PC-3 (cell line): ENCODE results near the gene CA11. TPM values are rescaled to one million over a fixed set of nuclear protein-coding genes. Genes with fewer than 3 reads are reported as not detected.

Experiments
- ATAC-seq: fragments of 200-7000 bp; cut with Tn5 transposase; 2 replicates; pipeline ENCODE4 v1.9.1; 2020; ENCODE audit warnings: mild to moderate bottlenecking, moderate library complexity
- BruUV-seq: library from RNA; stranded (reverse); fragments of 400-500 nt; replicated peaks from 2 replicates; lab custom pipeline; 2021; lab: Mats Ljungman, UMichigan
- CTCF ChIA-PET: fragments of 300-600 bp; sonication (Branson Sonifier 250); formaldehyde crosslinking; loops from one replicate; lab custom pipeline; 2022; ENCODE audit warnings: antibody characterized with exemption; lab: Charles Lee
- POLR2A ChIA-PET: fragments of 300-600 bp; sonication (Branson Sonifier 250); formaldehyde crosslinking; loops from one replicate; lab custom pipeline; 2022; ENCODE audit warnings: antibody characterized with exemption; ENCODE audit not compliant: unreplicated experiment; lab: Charles Lee
- DNase-seq: peaks from one replicate; pipeline ENCODE4 v3.0.0-alpha.2; 2015
- H2AFZ ChIP-seq: fragments of 300-600 bp; sonication (generic); 2 replicates; pipeline ENCODE4 v1.6.0; 2016; ENCODE audit warnings: antibody characterized with exemption, low read length
- H3F3A ChIP-seq: fragments of 300-600 bp; sonication (generic); one replicate; pipeline ENCODE4 v1.6.0; 2017; ENCODE audit warnings: antibody characterized with exemption, low read length, control low read depth, mild to moderate bottlenecking; ENCODE audit not compliant: unreplicated experiment
- H3K27ac ChIP-seq: fragments of 300-600 bp; sonication (generic); 2 replicates; pipeline ENCODE4 v1.5.1; 2016; ENCODE audit warnings: mild to moderate bottlenecking, low read length
- H3K27me3 ChIP-seq: fragments of 300-600 bp; sonication (generic); 2 replicates; pipeline ENCODE4 v1.6.1; 2016; ENCODE audit warnings: low read length, mixed read lengths
- H3K36me3 ChIP-seq: fragments of 300-600 bp; sonication (generic); 2 replicates; pipeline ENCODE4 v1.6.1; 2016; ENCODE audit warnings: low read depth, mixed run types, low read length, mixed read lengths
- H3K4me1 ChIP-seq: fragments of 300-600 bp; sonication (generic); 2 replicates; pipeline ENCODE4 v1.5.1; 2016; ENCODE audit warnings: low read length; ENCODE audit not compliant: insufficient read depth
- H3K4me2 ChIP-seq: fragments of 300-600 bp; sonication (generic); 2 replicates; pipeline ENCODE4 v1.6.0; 2016; ENCODE audit warnings: low read length
- H3K4me3 ChIP-seq: fragments of 300-600 bp; sonication (generic); 2 replicates; pipeline ENCODE4 v1.5.1; 2016; ENCODE audit warnings: mild to moderate bottlenecking, low read length, mixed read lengths
- H3K79me2 ChIP-seq: fragments of 300-600 bp; sonication (generic); 2 replicates; pipeline ENCODE4 v1.6.1; 2017; ENCODE audit warnings: low read length, mixed read lengths
- H3K9ac ChIP-seq: fragments of 300-600 bp; sonication (generic); 2 replicates; pipeline ENCODE4 v1.6.0; 2016; ENCODE audit warnings: mild to moderate bottlenecking, low read length
- H3K9me2 ChIP-seq: fragments of 300-600 bp; sonication (generic); replicated peaks from 2 replicates; pipeline ENCODE4 v1.6.1; 2016; ENCODE audit warnings: mixed run types, low read length, mixed read lengths
- H3K9me3 ChIP-seq: fragments of 300-600 bp; sonication (generic); 2 replicates; pipeline ENCODE4 v1.6.1; 2016; ENCODE audit warnings: low read length, mixed read lengths
- H4K20me1 ChIP-seq: fragments of 300-600 bp; sonication (generic); 2 replicates; pipeline ENCODE4 v1.6.1; 2016; ENCODE audit warnings: low read length, mixed read lengths
- EZH2 ChIP-seq: fragments of 300-600 bp; sonication (generic); IDR thresholded peaks from one replicate; pipeline ENCODE4 v1.6.1; 2017; ENCODE audit warnings: antibody characterized with exemption, mild to moderate bottlenecking, low read length; ENCODE audit not compliant: unreplicated experiment
- EZH2phosphoT487 ChIP-seq: fragments of 300-600 bp; sonication (generic); IDR thresholded peaks from 2 replicates; pipeline ENCODE4 v1.6.1; 2018; ENCODE audit warnings: mild to moderate bottlenecking, antibody characterized with exemption, low read length, borderline replicate concordance
- intact Hi-C: fragments of 100-400 bp; cut with micrococcal nuclease; formaldehyde crosslinking; loops from 2 replicates; pipeline ENCODE4 v1.9.0; 2023
- total RNA-seq: library from RNA; depleted of rRNA; stranded (reverse); fragments of >200 nt; gene quantifications from 2 replicates; pipeline ENCODE4 v1.2.3, GENCODE V29; 2014
- TF ChIP-seq, protein P1 (sequence below): fragments of 300-600 bp; sonication (generic); conservative IDR thresholded peaks from 2 replicates; pipeline ENCODE4 v1.5.1; 2017; ENCODE audit warnings: antibody characterized with exemption, low read depth, mild to moderate bottlenecking, low read length

Gene CA11
- total RNA-seq, 1 experiment from 2014 or later = 4.1 TPM

- no peak for DNase-seq
- intact Hi-C loops = no loop called here
- Histone ChIP-seq H3K27me3 (no peaks in the 10 kb centered on the region), H3K79me2 (no peaks in the 10 kb centered on the region), H3K9ac (no peak overlapping the region), H3K4me1 (no peaks in the 10 kb centered on the region), H3K36me3 (no peaks in the 10 kb centered on the region), H3K9me2 (no peaks in the 10 kb centered on the region), H2AFZ (no peak overlapping the region), H3F3A (no peaks in the 10 kb centered on the region), H3K9me3 (no peaks in the 10 kb centered on the region), H4K20me1 (no peaks in the 10 kb centered on the region), H3K4me3 (no peak overlapping the region), H3K27ac (no peak overlapping the region), H3K4me2 (no peak overlapping the region)
- TF ChIP-seq, protein P1, sequence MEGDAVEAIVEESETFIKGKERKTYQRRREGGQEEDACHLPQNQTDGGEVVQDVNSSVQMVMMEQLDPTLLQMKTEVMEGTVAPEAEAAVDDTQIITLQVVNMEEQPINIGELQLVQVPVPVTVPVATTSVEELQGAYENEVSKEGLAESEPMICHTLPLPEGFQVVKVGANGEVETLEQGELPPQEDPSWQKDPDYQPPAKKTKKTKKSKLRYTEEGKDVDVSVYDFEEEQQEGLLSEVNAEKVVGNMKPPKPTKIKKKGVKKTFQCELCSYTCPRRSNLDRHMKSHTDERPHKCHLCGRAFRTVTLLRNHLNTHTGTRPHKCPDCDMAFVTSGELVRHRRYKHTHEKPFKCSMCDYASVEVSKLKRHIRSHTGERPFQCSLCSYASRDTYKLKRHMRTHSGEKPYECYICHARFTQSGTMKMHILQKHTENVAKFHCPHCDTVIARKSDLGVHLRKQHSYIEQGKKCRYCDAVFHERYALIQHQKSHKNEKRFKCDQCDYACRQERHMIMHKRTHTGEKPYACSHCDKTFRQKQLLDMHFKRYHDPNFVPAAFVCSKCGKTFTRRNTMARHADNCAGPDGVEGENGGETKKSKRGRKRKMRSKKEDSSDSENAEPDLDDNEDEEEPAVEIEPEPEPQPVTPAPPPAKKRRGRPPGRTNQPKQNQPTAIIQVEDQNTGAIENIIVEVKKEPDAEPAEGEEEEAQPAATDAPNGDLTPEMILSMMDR = no peak
- no peak for TF ChIP-seq EZH2
- TF ChIP-seq EZH2phosphoT487 = no peak
- CTCF ChIA-PET = interaction anchor here (0.8 kb wide), 1 partner anchor 25 kb away, joined by 3 read pairs; no protein-coding TSS in a partner anchor
- no TSS peak for BruUV-seq
- POLR2A ChIA-PET = no interaction called here
- no peak for ATAC-seq
These were observed 28.3 kb upstream of the CA11 start for GRCh38 chr19:48674216-48674809.

DNA sequence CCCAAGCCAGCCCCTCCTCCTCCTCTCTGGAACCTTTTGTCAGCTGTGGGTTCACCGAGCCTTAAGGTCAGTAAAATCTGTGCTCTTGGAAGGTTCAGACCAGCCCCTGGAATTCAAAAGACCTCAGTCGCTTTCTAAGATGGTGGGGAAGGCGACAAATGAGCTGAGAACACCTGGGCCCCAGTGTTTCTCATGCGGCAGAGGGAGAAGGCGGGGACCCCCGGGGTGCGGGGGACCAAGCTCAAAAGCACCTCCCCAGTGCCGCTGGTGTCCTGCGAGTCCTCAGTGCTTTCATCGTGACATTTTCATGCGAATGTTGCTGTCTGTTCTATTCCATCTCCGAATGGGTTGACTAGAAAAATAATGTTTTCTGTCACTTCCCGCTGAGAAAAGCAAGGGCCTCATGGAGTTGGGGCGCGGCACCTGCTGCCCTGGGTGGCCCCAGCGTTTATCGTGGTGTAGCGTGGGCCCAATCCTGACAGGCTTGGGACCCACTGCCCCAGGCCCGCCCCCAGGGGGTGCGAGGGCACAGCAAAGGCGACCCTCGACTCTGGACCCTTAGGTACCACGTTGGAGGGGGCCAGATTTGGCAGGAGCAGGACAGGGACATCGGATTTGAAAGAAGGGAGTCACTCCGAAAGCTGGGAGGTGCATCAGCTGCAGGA is 27.6 kb upstream of the CA11 start:
- ChIA-PET POLR2A (no interaction called here), CTCF (interaction anchor here (0.8 kb wide), 1 partner anchor 26 kb away, joined by 3 read pairs; no protein-coding TSS in a partner anchor)
- Histone ChIP-seq H2AFZ (no peak overlapping the region), H3K79me2 (no peaks in the 10 kb centered on the region), H4K20me1 (no peaks in the 10 kb centered on the region), H3K27me3 (no peaks in the 10 kb centered on the region), H3K27ac (no peak overlapping the region), H3K9me2 (no peaks in the 10 kb centered on the region), H3K9me3 (no peaks in the 10 kb centered on the region), H3K36me3 (no peaks in the 10 kb centered on the region), H3K4me3 (no peak overlapping the region), H3K4me2 (no peak overlapping the region), H3K9ac (no peak overlapping the region), H3K4me1 (no peaks in the 10 kb centered on the region), H3F3A (no peaks in the 10 kb centered on the region)
- TF ChIP-seq, protein P1 = no peak
- TF ChIP-seq EZH2 (no peak), EZH2phosphoT487 (no peak)
- BruUV-seq = no TSS peak
- intact Hi-C loops = no loop called here
- ATAC-seq = no peak
- no peak for DNase-seq

DNA sequence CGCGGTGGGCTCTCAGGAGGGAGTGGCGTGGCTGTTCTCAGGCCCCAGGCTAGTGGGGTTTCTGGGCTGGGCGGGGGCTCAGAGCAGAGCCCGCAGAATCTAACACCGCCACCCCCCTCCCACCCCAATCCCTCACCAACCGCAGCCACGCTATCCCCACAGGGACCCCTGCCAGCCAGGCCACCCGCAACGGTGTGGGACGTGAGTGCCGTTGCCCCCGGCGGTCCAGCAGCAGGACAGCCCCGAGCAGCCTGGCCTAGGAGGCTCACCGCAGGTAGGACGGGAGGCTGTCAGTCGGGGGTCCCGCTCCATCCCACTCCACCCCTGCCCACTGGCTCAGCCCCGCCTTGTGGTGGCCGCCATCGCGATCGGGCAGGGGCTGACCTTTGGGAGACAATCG is 27.0 kb upstream of the CA11 start, which contains the start of gene NTN5:
Gene NTN5, minus strand, starts transcription at position 24 of the 400 bp plus-strand sequence. CDS start 2,031 bp downstream, outside the sequence.
- Histone ChIP-seq H3F3A (no peaks in the 10 kb centered on the region), H3K27me3 (no peaks in the 10 kb centered on the region), H3K4me1 (no peaks in the 10 kb centered on the region), H3K79me2 (no peaks in the 10 kb centered on the region), H3K9ac (no peak within 1 kb of the TSS), H3K9me2 (no peaks in the 10 kb centered on the region), H2AFZ (no peak within 1 kb of the TSS), H4K20me1 (no peaks in the 10 kb centered on the region), H3K4me2 (no peak within 1 kb of the TSS), H3K9me3 (no peaks in the 10 kb centered on the region), H3K27ac (no peak within 1 kb of the TSS), H3K36me3 (no peaks in the 10 kb centered on the region), H3K4me3 (no peak within 1 kb of the TSS)
- BruUV-seq = no TSS peak
- TF ChIP-seq, protein P1 = no peak
- TF ChIP-seq EZH2 (no peak), EZH2phosphoT487 (no peak)
- CTCF ChIA-PET = no interaction called here
- ATAC-seq (no peak), DNase-seq (no peak)
- POLR2A ChIA-PET = no interaction called here
- intact Hi-C loops = no loop called here
